ENCODE data around the gene ISYNA1. TPM values are rescaled to one million over a fixed set of nuclear protein-coding genes. Genes with fewer than 3 reads are reported as not detected.

Gene ISYNA1
- polyA plus RNA-seq, 4 donors, result 85.7 to 154 (median 134) TPM

DNA sequence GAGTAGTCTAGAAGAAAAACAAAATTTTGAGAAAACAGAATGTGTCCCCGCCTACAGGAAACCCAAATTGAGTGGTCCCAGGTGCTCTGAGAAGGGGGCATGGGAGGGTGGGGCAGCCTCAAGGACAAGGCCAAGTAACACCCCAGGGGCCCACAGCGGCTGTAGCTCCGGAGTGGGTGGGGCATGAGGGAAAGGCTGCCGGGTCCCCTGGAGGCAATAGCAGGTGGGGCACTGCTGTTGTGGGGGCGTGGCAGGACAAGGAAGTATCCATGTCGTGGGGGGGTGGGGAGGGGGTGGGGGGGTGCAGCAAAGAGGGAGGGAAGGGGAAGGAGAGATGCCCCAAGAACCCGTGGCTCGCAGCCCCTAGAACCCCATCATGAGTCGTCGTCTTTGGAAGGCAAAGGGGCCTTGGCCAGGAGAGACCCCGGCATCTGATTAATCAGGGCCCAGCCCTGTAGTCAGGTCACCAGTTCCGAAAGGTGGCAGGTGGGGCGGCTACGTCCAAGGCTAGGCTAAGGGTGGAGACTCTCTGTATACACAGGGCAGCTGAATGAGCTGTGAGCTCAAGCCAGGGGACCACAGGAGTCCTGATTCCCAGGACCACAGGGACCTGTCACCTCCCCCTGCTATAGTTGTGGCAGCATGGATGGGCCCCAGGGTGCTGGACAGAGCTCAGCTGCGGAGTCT, 7.5 kb upstream of the ISYNA1 start:
- no peak for DNase-seq (ENCODE audit: low read depth in 4 of 4, low spot score in 2 of 4)

DNA sequence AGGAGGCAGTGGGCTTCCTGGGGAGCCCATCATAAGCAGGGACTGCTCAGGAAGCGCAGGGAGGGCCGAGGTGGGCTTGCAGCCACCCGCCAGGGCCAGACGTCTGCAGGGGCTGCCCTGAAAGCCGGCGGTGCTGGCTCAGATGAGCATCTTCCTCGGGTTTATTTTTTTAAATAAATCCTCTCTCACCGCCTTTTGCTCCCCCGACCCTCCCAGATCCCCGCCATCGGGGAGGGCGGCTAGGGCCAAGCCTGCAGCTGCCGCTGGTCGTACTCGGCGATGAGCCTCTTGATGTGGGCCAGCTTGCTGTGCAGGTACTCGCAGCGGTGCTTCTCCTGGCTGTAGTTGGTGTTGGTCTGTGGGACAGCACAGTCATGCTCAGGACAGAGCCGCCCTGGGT, 6.6 kb upstream of the ISYNA1 start:
- no peak for DNase-seq (ENCODE audit: low read depth in 4 of 4, low spot score in 2 of 4)

DNA sequence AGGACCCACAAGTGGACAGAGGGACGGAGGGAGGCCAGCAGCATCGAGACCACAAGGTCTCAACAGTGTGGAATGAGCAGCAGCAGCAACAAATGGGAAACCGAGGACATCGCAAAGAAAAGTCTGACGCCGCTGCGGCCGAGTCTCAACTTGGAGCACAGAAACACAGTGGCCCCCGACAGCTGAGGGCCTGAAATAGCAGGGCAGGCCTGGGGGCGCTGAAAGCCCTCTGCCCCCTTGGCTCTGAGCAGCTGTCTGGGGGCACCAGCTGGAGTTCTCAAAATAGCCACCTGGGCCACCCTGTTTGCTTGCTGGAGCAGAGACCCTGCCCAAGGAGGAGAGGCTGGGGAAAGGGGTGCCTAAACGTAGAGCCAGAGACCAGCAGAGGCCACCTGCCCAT, 5.9 kb upstream of the ISYNA1 start:
- DNase-seq (ENCODE audit: low read depth in 4 of 4, low spot score in 2 of 4), result no peak

DNA sequence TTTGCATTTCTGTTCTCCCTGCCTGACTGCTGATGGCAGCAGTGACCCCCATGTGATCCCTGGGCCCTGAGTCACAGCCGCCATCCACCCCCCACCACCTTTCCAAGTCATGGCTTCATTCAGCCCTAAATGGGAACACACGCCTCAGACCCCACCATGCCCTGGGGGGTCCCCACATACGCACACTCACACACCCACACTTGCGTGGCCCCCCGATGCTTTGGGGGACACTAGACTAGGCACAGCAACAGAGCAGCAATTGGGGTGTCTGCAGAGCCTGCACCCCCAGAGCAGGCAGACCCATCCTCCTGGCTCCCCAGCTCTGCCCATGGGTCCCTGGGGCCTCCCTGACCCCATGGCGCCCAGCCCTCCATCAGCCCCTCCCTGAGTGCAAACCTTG, 5.5 kb upstream of the ISYNA1 start:
- no peak for DNase-seq (ENCODE audit: low read depth in 4 of 4, low spot score in 2 of 4)

DNA sequence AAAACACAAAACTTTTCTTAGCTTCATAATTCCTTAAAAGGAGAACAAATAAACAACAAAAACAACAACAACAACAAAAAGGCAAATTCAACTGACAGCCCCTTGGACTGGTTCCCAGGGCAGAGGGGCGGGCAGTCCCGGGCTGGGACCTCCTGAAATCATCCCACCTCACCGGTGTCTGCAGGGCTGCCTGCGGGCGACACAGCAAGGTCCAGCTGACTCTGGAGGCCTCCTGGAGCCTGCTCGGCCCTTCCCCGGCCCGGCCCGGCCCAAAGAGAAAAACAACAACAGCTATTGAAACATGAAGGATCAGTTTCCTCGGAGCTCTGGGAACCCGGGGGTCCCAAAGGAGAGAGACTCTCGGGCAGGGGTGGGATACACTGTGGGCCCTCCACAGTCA, 5.0 kb upstream of the ISYNA1 start:
- DNase-seq (ENCODE audit: low read depth in 4 of 4, low spot score in 2 of 4), result no peak

DNA sequence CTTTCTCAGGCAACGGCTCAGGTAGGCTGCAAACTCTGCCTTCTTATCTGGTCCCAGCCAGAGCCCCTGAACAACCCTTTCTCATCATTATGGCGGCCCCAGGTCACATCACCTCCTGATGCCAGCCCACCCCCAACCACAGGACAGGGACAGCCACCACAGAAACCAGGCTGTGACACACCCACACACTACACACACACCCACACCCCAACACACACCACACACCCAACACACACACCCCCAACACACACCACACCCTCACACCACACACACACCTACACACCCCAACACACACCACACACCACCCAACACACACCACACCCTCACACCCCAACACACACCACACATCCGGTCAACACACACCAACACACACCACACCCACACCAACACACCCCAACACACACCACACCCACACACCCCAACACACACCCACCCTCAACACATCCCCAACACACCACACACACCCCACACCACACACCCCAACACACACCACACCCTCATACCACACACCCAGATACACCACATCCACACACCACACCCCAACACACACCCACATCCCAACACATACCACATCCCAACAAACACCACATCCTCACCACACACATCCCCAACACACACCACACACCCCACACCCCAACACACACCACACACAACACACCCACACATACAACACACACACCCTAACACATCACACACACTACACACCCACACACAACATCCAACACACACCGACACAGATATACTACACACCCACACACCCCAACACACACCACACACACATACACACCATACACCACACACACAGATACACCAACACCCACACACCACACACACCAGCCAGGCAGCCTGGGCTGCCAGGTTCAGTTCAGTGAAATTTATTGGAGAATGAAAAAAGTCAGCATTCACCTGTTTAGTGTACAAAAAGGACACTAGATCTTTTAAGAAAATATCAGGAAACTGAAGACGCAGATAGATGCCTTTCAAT, 4.2 kb upstream of the ISYNA1 start:
- no peak for DNase-seq (ENCODE audit: low read depth in 4 of 4, low spot score in 2 of 4)

DNA sequence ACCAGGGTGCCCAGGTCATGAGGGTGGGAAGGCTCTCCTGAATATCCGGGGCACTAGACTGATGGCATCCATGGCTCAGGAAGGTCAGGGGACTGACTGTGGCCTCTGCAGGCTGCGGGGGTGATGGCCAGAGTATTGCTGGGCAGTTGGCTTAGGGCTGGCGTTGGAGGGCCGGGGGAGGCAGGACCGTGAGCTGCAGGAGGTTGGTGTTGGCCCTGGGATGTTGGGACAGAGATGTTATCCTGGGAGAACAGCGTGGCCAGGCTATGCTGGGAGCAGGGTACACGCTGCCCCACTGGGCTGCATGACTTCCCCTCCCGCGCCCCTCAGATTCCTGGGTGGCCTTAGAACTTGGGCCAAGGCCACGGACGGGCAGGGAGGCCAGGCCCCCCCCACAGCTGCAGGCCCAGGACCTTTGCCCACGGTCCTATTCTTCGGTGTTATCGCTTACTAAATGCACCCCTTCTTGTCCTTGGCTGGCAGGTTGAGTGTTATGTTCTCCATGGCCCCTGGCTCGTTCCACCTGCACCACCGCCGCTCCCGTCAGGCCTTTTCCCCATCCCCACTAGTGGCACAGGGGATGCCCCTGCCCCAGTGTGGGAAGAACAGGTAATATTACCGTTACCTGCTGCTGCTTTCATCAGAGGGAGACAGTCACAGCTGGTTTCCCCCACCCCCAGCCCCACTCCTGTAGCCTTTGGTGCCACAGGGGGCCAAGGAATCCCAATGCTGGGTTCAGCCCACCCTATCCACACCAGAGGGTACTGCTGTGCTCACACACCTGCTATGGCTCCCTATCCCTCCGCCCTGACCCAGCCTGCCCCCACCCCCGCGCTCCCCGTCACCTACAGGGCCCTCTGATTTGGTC, 3.2 kb upstream of the ISYNA1 start:
- no peak for DNase-seq (ENCODE audit: low read depth in 4 of 4, low spot score in 2 of 4)

DNA sequence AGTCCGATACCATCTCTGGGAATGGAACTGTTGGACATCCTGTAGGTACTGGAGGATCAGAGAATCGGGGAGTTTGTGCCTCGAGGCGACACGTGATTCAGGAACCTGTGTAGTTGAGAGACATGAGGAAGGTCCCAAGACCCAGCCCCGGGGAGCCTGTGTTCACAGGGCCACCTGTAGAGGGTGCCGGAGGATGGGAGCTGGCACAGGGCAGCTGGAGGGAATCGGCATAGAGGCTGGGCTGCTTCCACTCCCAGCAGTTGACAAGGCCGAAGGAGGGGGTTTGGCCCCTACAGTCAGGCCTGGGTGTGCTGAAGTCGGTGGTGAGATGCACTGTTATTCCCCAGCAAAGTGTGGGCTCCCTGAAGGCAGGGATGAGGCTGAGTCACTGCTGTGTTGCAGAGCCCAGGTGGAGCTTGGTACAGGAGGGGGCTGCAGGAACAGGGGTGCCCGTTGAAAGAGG, 2.5 kb upstream of the ISYNA1 start:
- no peak for DNase-seq (ENCODE audit: low read depth in 4 of 4, low spot score in 2 of 4)

DNA sequence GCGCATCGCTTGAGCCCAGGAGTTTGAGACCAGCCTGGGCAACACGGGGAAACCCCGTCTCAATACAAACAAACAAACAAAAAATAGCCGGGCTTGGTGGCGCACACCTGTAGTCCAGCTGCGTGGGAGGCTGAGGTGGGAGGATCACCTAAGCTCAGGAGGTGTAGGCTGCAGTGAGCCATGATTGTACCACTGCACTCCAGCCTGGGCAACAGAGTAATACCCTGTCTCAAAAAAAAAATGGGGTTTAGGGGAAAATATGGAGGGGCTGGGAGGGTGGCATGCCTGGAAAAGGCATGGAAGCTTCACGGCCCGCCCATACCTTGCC, 1.9 kb upstream of the ISYNA1 start:
- DNase-seq (ENCODE audit: low read depth in 4 of 4, low spot score in 2 of 4), result no peak

DNA sequence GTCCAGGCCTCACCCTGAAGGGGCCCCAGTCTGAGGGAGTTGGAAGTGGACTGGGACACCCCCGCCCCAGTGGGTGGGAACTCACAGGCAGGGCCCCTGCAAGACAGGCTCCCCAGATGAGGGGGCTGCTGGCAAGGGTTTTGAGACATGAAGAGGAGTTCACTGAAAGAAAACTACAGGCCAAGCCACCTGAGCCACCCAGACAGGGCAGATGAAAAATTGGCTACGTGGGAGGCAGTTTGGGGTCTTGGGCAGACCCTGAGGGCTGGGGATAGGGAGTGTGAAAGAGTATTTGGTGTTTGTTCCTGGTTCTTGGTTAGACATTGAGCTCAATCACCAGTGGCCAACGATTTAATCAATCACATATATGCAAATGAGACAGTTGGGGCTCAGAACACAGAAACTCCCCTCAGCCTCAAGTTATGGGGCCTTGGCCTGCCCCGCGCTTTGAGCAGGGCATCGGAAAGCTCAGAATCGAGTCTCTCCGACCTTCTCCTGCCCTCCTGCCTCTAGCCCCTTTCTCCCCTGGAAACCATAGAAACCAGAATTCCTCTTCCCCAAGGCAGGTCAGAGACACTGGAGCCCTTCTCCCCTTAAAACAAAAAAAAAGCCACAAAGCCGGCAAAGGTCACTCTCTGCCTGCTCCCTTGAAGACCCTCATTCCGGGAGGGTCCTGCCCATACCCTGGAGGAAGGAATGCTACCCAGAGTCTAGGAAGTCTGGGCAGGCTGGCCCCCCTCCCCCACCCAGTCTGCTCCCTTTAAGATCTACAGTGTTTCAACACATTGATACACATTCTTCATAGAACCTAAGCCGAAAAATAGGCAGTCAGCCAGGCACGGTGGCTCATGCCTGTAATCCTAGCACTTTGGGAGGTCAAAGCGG, 1.3 kb upstream of the ISYNA1 start:
- DNase-seq (ENCODE audit: low read depth in 4 of 4, low spot score in 2 of 4), result no peak

DNA sequence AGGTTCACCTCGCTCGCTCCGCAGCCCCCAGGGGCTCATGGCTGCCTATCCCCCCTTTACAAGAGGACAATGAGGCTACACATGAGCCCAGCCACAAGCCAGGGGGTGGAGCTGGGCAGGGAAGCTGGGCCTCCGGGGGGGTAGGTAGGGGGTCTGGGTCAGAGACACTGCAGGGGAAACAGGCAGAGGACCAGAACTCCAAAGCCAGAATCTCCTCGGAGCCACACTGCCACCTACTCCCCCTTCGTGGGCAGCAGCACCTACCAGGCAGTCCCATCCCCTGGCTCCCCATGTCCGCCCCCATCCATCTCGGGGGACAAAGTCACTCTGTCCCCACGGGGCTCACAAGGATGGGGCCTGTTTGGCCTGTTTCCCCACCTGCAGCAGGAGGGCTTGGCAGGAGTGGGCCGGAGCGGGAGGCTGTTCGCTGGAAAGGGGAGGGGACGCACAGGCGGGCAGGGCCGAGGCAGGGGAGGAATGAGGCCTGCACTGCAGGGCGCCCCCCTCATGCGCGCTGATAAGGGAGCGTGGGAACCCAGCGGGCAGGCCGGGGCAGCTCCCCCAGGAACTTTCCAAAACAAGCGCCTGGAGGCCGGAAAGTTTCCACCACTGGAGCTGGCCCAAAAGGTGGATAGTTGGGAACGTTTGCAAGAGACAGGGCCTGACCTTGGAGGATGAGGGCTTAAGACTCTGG, 545 bp upstream of the ISYNA1 start:
- DNase-seq (ENCODE audit: low read depth in 4 of 4, low spot score in 2 of 4), result no peak

DNA sequence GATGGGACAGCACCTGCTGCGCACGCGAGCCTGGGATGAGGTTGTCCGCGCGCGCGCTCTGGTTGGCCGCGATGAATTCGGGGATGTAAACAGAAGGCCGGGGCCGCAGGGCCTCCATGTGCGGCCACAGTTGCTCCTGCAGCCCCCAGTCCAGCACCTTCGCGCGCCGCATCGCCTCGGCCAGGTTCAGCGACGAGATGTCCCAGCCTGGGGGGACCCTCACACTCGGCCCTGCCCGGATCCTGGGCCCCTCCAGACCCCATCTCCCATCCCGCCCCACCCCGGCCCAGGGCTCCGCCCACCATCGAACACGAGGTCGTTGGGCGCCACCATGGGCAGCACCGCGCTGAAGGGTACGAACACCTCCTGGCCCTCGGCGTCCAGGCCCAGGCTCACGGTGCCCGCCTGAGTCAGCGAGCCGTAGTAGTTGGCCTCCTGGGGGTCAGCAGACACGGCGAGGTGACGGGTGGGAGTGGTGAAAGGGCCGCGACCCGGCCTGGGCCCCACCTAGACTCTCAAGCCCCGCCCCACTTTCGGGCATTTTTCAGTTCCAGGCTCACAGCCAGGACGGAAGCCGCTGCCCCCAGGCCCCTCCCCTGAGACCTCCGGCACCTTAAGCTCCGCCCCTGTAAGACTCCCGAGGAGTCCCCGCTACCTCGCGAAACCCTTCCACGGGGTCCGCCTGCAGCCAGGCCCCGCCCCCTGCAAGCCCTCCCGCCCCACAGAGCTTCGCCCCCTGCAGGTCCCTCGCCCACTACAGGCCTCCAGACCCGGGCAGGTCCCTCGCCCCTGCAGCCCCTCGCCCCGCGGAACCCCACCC, 1.1 kb downstream of the ISYNA1 start:
- peak in 1 of 4 donors; percentile 88 for DNase-seq (ENCODE audit: low read depth in 4 of 4, low spot score in 2 of 4)

DNA sequence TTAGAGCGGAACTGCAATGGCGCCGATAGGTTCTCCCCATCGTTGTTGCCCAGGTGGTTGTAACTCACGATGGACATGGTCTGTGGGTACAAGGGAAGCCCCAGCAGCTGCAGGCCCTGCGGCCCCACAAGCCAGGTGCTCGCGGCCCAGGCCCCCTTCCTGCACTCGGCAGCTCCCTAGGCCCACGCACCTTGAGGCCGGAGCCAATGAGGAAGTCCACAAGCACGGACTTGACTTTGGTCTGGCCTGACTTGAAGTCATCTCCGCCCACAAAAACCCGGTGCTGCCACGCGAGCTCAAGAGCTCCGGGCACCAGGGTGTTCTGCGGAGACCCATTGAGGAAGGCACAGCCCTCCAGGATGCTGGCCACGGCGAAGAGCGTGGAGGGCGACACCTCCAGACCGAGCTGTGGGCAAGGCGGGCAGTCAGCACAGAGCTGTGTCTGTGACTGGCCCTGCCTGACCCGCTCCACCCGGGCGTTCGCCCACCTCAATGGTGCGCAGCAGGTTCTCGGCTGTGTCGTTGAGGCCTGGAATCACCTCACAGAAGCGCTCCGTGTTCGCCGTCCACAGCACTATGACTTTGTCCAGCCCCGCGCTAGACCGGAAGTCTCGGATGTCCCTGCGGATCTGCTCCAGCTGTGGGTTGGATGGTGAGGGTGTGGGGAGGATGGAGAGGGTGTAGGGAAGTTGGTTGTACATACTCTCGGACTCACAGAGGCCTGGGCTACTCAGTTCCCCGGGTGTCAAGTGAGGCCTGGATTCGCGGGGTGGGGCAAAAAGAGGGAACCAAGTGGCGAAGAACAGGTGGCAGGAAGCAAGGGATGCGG, 1.9 kb downstream of the ISYNA1 start:
- no peak for DNase-seq (ENCODE audit: low read depth in 4 of 4, low spot score in 2 of 4)

DNA sequence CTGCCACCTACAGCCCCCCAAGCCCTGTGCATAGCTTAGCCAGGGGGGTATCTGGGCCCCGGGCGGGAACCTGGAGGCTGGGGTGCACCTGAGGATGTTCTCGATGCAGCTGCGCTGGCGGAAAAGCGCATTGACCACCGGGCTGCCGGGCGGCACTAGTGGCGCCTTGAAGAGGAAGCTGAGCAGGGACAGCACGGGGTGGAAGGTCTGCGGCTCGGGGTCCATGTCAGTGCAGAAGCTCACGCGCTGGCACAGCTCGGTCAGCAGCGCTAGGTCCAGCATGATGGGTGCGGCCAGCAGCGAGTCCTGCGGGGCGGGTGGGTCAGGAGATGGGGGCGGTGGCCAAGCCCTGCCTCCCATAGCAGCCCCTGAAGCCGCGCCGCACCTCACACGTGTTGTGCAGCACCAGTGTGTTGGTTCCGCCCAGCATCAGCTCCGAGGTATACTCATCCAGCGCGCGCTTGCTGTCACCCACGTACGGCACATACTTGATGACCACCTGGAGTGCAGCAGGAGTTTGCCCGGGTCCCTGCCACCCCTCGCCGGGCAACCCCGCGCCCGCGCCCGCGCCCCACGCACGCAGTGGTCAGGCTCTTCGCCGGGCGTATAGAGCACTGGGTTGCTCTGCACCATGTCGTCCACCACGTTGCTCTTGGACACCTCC, 2.6 kb downstream of the ISYNA1 start:
- DNase-seq (ENCODE audit: low read depth in 4 of 4, low spot score in 2 of 4), result no peak

DNA sequence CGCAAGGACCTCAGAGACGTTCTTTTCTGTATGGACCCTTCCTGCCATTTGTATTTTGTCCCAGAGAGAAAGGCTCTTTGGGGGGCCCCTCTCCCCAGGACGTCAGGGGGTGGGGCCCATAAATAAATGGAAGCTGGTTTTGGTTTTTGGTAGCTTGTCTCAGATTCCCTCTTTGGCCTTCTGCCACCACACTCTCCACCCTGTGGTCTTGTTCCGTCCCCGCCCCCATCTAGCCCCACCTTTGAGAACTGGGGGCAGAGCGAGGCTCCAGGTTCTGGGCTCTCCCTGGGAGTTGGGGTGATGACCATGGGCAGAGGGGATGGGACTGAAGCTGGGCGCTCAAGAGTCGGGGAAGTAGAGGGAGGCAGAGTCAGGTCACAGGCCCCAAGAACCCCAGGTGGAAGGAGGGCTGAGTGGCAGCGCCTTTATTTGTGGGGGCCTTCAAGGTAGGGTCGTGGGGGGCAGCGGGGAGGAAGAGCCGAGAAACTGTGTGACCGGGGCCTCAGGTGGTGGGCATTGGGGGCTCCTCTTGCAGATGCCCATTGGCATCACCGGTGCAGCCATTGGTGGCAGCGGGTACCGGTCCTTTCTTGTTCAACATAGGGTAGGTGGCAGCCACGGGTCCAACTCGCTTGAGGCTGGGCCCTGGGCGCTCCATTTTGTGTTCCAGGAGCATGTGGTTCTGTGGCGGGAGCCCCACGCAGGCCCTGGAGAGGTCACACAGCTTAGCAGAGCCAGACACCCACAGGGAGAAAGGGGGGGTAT, 3.3 kb downstream of the ISYNA1 start:
- DNase-seq (ENCODE audit: low read depth in 4 of 4, low spot score in 2 of 4), result no peak

DNA sequence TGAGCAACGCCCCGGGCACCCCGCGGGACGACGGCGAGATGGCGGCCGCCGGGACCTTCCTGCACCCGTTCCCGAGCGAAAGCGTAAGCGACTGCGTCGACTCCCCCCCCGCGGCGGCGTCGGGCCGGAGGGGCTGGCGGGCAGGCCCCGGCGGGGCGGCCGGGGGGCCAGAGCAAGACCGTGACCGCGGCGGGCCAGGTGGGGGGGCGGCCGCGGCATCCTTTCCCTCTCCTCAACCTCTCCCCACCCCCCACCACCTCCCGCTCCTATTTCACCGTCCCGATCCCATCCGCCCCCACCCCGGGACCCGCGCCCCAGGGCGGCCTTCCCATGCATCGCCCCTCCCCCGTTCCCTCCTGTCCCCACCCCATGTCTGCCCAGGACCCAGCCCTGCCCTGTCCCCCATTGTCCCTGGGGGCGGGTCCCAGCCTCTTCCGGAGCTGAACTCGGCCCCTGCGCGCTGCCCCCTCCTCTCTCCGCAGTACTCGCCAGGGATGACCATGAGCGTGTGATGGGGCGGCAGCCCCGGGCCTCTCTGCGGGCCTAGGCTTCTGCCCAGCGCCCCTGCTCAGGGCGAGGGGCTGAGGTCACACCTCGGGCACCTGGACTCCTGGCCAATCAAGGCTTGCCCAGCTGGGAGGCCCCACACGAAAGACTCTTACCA, 4.1 kb downstream of the ISYNA1 start:
- DNase-seq (ENCODE audit: low read depth in 4 of 4, low spot score in 2 of 4), result no peak

Data from left renal cortex interstitium (tissue), 4 donors.